Testis (tissue), 2 donors: ENCODE measurements around the gene DIDO1.

ENCODE experiments used
- POLR2A ChIP-seq: fragments of 450-650 bp; IDR thresholded peaks from one replicate; pipeline ENCODE4 v1.6.1; 2017; ENCODE audit warnings: antibody characterized with exemption, mild to moderate bottlenecking, moderate library complexity
- TF ChIP-seq, protein P1 (sequence below), 3 experiments: fragments of 450-650 bp in 2 of 3; fragments of 200-600 bp in 1 of 3; sonication (generic) in 1 of 3; IDR thresholded peaks; one replicate each; pipeline ENCODE4 v1.5.1; 2016 to 2019; ENCODE audit warnings: antibody characterized with exemption in 3 of 3, mild to moderate bottlenecking in 2 of 3, moderate library complexity in 1 of 3

DNA sequence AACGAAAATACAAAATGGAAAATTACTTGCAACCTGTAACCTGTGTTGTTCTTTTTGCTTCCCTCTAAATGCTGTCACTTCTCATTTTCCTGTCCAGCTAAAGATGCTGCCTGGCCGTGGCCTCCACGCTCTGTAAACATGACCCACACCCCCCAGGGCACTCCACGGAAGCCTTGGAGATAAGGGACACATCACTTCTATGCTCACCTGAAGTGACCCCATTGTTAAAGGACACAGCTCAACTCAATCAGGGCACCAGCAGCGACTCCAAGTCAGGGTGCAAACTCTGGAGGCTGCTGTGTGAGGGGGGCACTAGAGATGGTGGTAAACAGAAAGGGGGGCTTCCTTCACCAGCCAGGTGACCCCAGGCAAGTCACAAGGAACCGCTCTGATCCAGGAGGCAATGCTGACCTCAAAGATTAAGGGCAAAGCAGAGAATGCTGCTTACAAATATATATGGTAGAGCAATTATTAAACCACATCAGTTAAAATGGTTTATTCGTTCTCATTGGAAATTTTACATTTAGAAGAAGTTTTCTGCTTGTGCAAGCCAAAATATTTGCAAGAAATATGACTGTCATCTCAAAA is 13.2 kb downstream of the DIDO1 start:
- TF ChIP-seq, protein P1, sequence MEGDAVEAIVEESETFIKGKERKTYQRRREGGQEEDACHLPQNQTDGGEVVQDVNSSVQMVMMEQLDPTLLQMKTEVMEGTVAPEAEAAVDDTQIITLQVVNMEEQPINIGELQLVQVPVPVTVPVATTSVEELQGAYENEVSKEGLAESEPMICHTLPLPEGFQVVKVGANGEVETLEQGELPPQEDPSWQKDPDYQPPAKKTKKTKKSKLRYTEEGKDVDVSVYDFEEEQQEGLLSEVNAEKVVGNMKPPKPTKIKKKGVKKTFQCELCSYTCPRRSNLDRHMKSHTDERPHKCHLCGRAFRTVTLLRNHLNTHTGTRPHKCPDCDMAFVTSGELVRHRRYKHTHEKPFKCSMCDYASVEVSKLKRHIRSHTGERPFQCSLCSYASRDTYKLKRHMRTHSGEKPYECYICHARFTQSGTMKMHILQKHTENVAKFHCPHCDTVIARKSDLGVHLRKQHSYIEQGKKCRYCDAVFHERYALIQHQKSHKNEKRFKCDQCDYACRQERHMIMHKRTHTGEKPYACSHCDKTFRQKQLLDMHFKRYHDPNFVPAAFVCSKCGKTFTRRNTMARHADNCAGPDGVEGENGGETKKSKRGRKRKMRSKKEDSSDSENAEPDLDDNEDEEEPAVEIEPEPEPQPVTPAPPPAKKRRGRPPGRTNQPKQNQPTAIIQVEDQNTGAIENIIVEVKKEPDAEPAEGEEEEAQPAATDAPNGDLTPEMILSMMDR (IDR thresholded peaks at IDR 0.05) = no peak
- TF ChIP-seq POLR2A = no peak
